Naive thymus-derived CD8-positive, alpha-beta T cell (primary cell): ENCODE results near the gene RNF34. TPM values are rescaled to one million over a fixed set of nuclear protein-coding genes. Genes with fewer than 3 reads are reported as not detected.

ENCODE experiments used
- microRNA-seq: library from miRNA; unstranded; fragments of <30 nt; microRNA quantifications from one replicate; pipeline ENCODE4 v1.2.0, GENCODE V29; 2022; ENCODE audit warnings: borderline microRNAs expressed
- polyA plus RNA-seq, 3 donors: library from polyadenylated mRNA; unstranded; fragments of 300-500 nt; fragmentation: Illumina TruSeq; gene quantifications; one replicate each; pipeline ENCODE4 v1.2.3, GENCODE V29; 2021
- total RNA-seq, 8 experiments: library from RNA in 2 of 8; stranded (reverse) in 2 of 8; gene quantifications; one replicate each; pipeline ENCODE4 v1.2.3 and lab custom pipeline; 2021 to 2026

RNF34 gene
- total and polyA plus RNA-seq, 5 experiments from 2014 or later = 34.5 to 77.1 (median 49.0) TPM

Small RNA genes lying within 50 kb of the gene (microRNA-seq; reads per million reads assigned to microRNA genes)
- not detected for gene MIR7107

Other genes starting within 250 kb of the RNF34 start
- gene P2RX4, start 190.0 kb upstream of the RNF34 start, total RNA-seq = 10 to 100 TPM; 29.8 to 36.0 TPM
- gene P2RX4, start 190.0 kb upstream of the RNF34 start, polyA plus RNA-seq = 10 to 100 TPM; 27.8 to 33.8 (median 29.3) TPM
- 10 to 100 TPM; 14.1 to 15.1 TPM for gene CAMKK2, start 103.4 kb upstream of the RNF34 start, total RNA-seq
- gene CAMKK2, start 103.4 kb upstream of the RNF34 start, polyA plus RNA-seq = 10 to 100 TPM; 10.0 to 15.5 (median 14.0) TPM
- 100 to 1,000 TPM; 133 to 148 TPM for gene ANAPC5, start 47.7 kb upstream of the RNF34 start, total RNA-seq
- gene ANAPC5, start 47.7 kb upstream of the RNF34 start, polyA plus RNA-seq = 100 to 1,000 TPM in 2 of 3 donors, 10 to 100 TPM in 1; 91.2 to 150 (median 135) TPM
- gene KDM2B, start 180.9 kb downstream of the RNF34 start, total RNA-seq = 10 to 100 TPM; 91.8 to 95.0 TPM
- 10 to 100 TPM; 13.0 to 19.4 (median 18.4) TPM for gene KDM2B, start 180.9 kb downstream of the RNF34 start, polyA plus RNA-seq
- gene ORAI1, start 226.4 kb downstream of the RNF34 start, total RNA-seq = 10 to 100 TPM; 44.6 to 45.7 TPM
- gene ORAI1, start 226.4 kb downstream of the RNF34 start, polyA plus RNA-seq = 100 to 1,000 TPM; 122 to 158 (median 134) TPM